Stomach smooth muscle (tissue), 2 donors: Measurements from ENCODE around the gene BTD.
"Not testable (repeated sequence)": the region's sequence is repeated elsewhere in the genome, so short reads cannot be mapped to it uniquely, and the experiment has no call there.

Source experiments
- H3K27ac ChIP-seq: one replicate; pipeline ENCODE4 v1.7.0; 2013; ENCODE audit warnings: mild to moderate bottlenecking, low read length, inconsistent platforms
- H3K27me3 ChIP-seq, 2 donors: one replicate each; pipeline ENCODE4 v1.7.0; 2013; ENCODE audit warnings: low read length in 2 of 2; ENCODE audit not compliant: insufficient read depth in 2 of 2, control insufficient read depth in 1 of 2
- H3K36me3 ChIP-seq, 2 donors: one replicate each; pipeline ENCODE4 v1.7.0; 2013; ENCODE audit warnings: low read length in 2 of 2; ENCODE audit not compliant: control insufficient read depth in 2 of 2, insufficient read depth in 2 of 2
- H3K4me1 ChIP-seq: one replicate; pipeline ENCODE4 v1.7.0; 2013; ENCODE audit warnings: low read length; ENCODE audit not compliant: control insufficient read depth, insufficient read depth
- H3K4me3 ChIP-seq, 2 donors: one replicate each; pipeline ENCODE4 v1.7.0; 2013; ENCODE audit warnings: low read length in 2 of 2
- H3K9ac ChIP-seq, 2 donors: one replicate each; pipeline ENCODE4 v1.7.0; 2013; ENCODE audit warnings: low read length in 2 of 2, mild to moderate bottlenecking in 1 of 2
- H3K9me3 ChIP-seq, 2 donors: one replicate each; pipeline ENCODE4 v1.7.0; 2013; ENCODE audit warnings: low read length in 2 of 2; ENCODE audit not compliant: control insufficient read depth in 2 of 2
- donor health status: healthy.
- donor health status: Pancreatic carcinoma.

BTD gene

GRCh38 chr3:15602816-15603215 is 1.3 kb downstream of the BTD start:
- H3K36me3 ChIP-seq, H3K27me3 ChIP-seq, H3K27ac ChIP-seq, H3K9me3 ChIP-seq: not testable (repeated sequence)
- peak overlapping the region; percentile 75 to 100 for H3K4me3 ChIP-seq
- H3K9ac ChIP-seq: peak overlapping the region in 1 of 2 donors; percentile 74
- H3K4me1 ChIP-seq: peaks cover 22% of the 10 kb centered on the region

GRCh38 chr3:15604584-15604983 is 3.0 kb downstream of the BTD start:
- H3K27ac ChIP-seq, H3K36me3 ChIP-seq, H3K27me3 ChIP-seq, H3K9me3 ChIP-seq, H3K9ac ChIP-seq, H3K4me3 ChIP-seq: not testable (repeated sequence)
- peaks cover 20% of the 10 kb centered on the region for H3K4me1 ChIP-seq

GRCh38 chr3:15606434-15606891 is 4.9 kb downstream of the BTD start:
- Histone ChIP-seq H3K36me3 (no peaks in the 10 kb centered on the region), H3K4me3 (no peak overlapping the region), H3K9ac (no peak overlapping the region), H3K4me1 (peaks cover 15% of the 10 kb centered on the region), H3K27me3 (no peaks in the 10 kb centered on the region), H3K9me3 (no peaks in the 10 kb centered on the region), H3K27ac (no peak overlapping the region)

GRCh38 chr3:15610082-15610759 is 8.7 kb downstream of the BTD start:
- no peaks in the 10 kb centered on the region for H3K36me3 ChIP-seq
- H3K9me3 ChIP-seq: no peaks in the 10 kb centered on the region
- no peak overlapping the region for H3K27ac ChIP-seq
- H3K9ac ChIP-seq: no peak overlapping the region
- H3K27me3 ChIP-seq: no peaks in the 10 kb centered on the region
- no peak overlapping the region for H3K4me3 ChIP-seq
- H3K4me1 ChIP-seq: peaks cover 7% of the 10 kb centered on the region

GRCh38 chr3:15611018-15611417 is 9.5 kb downstream of the BTD start:
- Histone ChIP-seq H3K27me3 (no peaks in the 10 kb centered on the region), H3K4me3 (no peak overlapping the region), H3K4me1 (peaks cover 7% of the 10 kb centered on the region), H3K36me3 (no peaks in the 10 kb centered on the region), H3K9ac (no peak overlapping the region), H3K9me3 (no peaks in the 10 kb centered on the region), H3K27ac (no peak overlapping the region)

- no peak overlapping the region for H3K27ac ChIP-seq
- H3K4me3 ChIP-seq: no peak overlapping the region
- peaks cover 7% of the 10 kb centered on the region for H3K4me1 ChIP-seq
- no peak overlapping the region for H3K9ac ChIP-seq
- H3K27me3 ChIP-seq: no peaks in the 10 kb centered on the region
- H3K9me3 ChIP-seq: no peaks in the 10 kb centered on the region
- H3K36me3 ChIP-seq: no peaks in the 10 kb centered on the region
Observed at GRCh38 chr3:15612001-15612400, 10.5 kb downstream of the BTD start.

- Histone ChIP-seq H3K9me3 (no peaks in the 10 kb centered on the region), H3K4me1 (peaks cover 5% of the 10 kb centered on the region), H3K9ac (no peak overlapping the region), H3K4me3 (no peak overlapping the region), H3K36me3 (no peaks in the 10 kb centered on the region), H3K27me3 (no peaks in the 10 kb centered on the region), H3K27ac (no peak overlapping the region)
Observed at GRCh38 chr3:15614958-15615357, 13.4 kb downstream of the BTD start.

- Histone ChIP-seq H3K9ac (no peak overlapping the region), H3K4me3 (no peak overlapping the region), H3K9me3 (no peaks in the 10 kb centered on the region), H3K4me1 (peaks cover 2% of the 10 kb centered on the region), H3K27me3 (no peaks in the 10 kb centered on the region), H3K36me3 (peaks cover 0 to 3% of the 10 kb centered on the region in 2 donors), H3K27ac (no peak overlapping the region)
Observed at GRCh38 chr3:15616053-15616452, 14.5 kb downstream of the BTD start.

GRCh38 chr3:15619659-15620464 is 18.3 kb downstream of the BTD start:
- H3K27ac ChIP-seq: not testable (repeated sequence)

GRCh38 chr3:15623535-15624440 is 22.2 kb downstream of the BTD start:
- H3K9ac ChIP-seq: no peak overlapping the region

More at GRCh38 chr3:15619659-15620464, 18.3 kb downstream of the BTD start:
- not testable (repeated sequence) for H3K27me3 ChIP-seq, H3K36me3 ChIP-seq, H3K9ac ChIP-seq, H3K9me3 ChIP-seq, H3K4me3 ChIP-seq, H3K4me1 ChIP-seq

More at GRCh38 chr3:15623535-15624440, 22.2 kb downstream of the BTD start:
- Histone ChIP-seq H3K27ac (no peak overlapping the region), H3K4me1 (no peaks in the 10 kb centered on the region), H3K27me3 (no peaks in the 10 kb centered on the region), H3K36me3 (peaks cover 0 to 5% of the 10 kb centered on the region in 2 donors), H3K9me3 (no peaks in the 10 kb centered on the region), H3K4me3 (no peak overlapping the region)
